Kidney (tissue), 14 donors: ENCODE results near the gene LGR5. TPM values are rescaled to one million over a fixed set of nuclear protein-coding genes. Genes with fewer than 3 reads are reported as not detected.

ENCODE experiments used
- DNase-seq, 5 donors: peaks; one replicate each; pipeline ENCODE4 v3.0.0-alpha.2; 2013 to 2020
- FAIRE-seq: peaks from 2 replicates; lab custom pipeline; 2012; peaks lifted over from hg19 to GRCh38; lab: Jason Lieb, UNC
- H3K27ac ChIP-seq, 2 donors: one replicate each; pipeline ENCODE4 v1.7.0; 2013; ENCODE audit warnings: low read depth in 2 of 2, low read length in 2 of 2, inconsistent platforms in 1 of 2
- H3K27me3 ChIP-seq: one replicate; pipeline ENCODE4 v1.7.1; 2013; ENCODE audit warnings: low read length, inconsistent platforms; ENCODE audit not compliant: control insufficient read depth, insufficient read depth
- H3K36me3 ChIP-seq, 3 donors: one replicate each; pipeline versions ENCODE4 v1.7.0 to v1.7.1; 2013; ENCODE audit warnings: low read length in 3 of 3, control low read depth in 1 of 3, inconsistent platforms in 1 of 3; ENCODE audit not compliant: insufficient read depth in 3 of 3, control insufficient read depth in 2 of 3
- H3K4me1 ChIP-seq, 3 donors: one replicate each; pipeline versions ENCODE4 v1.7.0 to v1.7.1; 2013; ENCODE audit warnings: low read length in 3 of 3, inconsistent platforms in 1 of 3, low read depth in 1 of 3; ENCODE audit not compliant: control insufficient read depth in 2 of 3, insufficient read depth in 2 of 3
- H3K4me3 ChIP-seq, 3 donors: one replicate each; pipeline versions ENCODE4 v1.7.0 to v1.8.1; 2013; ENCODE audit warnings: low read length in 3 of 3, control low read depth in 1 of 3, inconsistent platforms in 1 of 3
- H3K9ac ChIP-seq, 3 donors: one replicate each; pipeline versions ENCODE4 v1.7.0 to v1.7.1; 2013; ENCODE audit warnings: low read length in 3 of 3, control low read depth in 1 of 3, inconsistent platforms in 1 of 3
- H3K9me3 ChIP-seq, 3 donors: one replicate each; pipeline versions ENCODE4 v1.7.0 to v1.7.1; 2013; ENCODE audit warnings: low read length in 3 of 3, control low read depth in 1 of 3, inconsistent platforms in 1 of 3; ENCODE audit not compliant: control insufficient read depth in 2 of 3, insufficient read depth in 1 of 3
- intact Hi-C: fragments of 100-400 bp; cut with DNase I; formaldehyde crosslinking; loops from one replicate; pipeline ENCODE4 v1.11.1; 2022
- polyA plus RNA-seq: library from polyadenylated mRNA; stranded (reverse); fragments of 350-450 nt; fragmentation: Illumina TruSeq; extraction: RNeasy Lipid Tissue Mini Kit (QIAGEN cat#74804); gene quantifications from one replicate; pipeline ENCODE4 v1.2.3, GENCODE V29; 2014; ENCODE audit warnings: low read depth, low replicate concordance; ENCODE audit not compliant: insufficient read depth
- total RNA-seq: library from RNA; stranded (reverse); fragmentation: NEBNext Ultra II Directional; extraction: Animal tissue kit (Norgen Biotek cat#: 25700); gene quantifications from one replicate; pipeline ENCODE4 v1.2.1, GENCODE V29; 2021
- TF ChIP-seq, protein P1 (sequence below): IDR thresholded peaks from 3 replicates; pipeline ENCODE4 v1.5.1; 2012; ENCODE audit warnings: mild to moderate bottlenecking, moderate library complexity, borderline replicate concordance; ENCODE audit not compliant: insufficient read depth; ENCODE audit errors: extremely low read depth
- donor health status: control.
- donor health status: control.
- donor health status: control.
- donor health status: control.
- donor health status: control.
- donor health status: DM: yes; HTN: yes; CAD: no.
- donor health status: Normal renal cell carcinoma (clear cell type).

The LGR5 gene
- total and polyA plus RNA-seq, 2 donors from 2014 or later = 0.19 TPM; not detected in 1

DNA sequence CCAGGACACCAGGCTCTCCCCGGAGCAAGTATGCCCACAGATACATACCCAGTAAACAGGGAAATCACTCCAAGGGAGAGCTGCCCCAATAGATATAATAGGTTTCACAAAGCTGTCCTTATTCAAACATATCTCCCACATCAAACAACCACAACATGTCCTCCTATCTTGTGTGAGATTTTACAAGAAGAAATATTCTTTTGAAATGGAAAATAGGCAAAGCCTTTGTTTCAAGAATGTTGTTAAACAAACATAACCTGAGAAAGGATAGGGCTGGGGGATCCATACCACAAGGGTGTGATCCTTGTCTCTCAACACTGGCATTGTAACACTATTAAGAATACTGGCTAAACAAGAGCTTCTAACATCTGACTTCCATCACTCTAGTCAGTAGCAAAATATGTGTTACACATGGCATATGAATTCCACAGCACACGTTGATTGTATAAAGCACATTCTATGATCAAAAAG is 32.9 kb downstream of the LGR5 start:
- intact Hi-C loops = no loop called here
- DNase-seq (no peak), FAIRE-seq (no peak)
- Histone ChIP-seq H3K4me3 (no peak overlapping the region), H3K36me3 (no peaks in the 10 kb centered on the region), H3K27me3 (no peaks in the 10 kb centered on the region), H3K27ac (no peak overlapping the region), H3K9me3 (no peaks in the 10 kb centered on the region), H3K4me1 (no peaks in the 10 kb centered on the region), H3K9ac (no peak overlapping the region)
- TF ChIP-seq, protein P1, sequence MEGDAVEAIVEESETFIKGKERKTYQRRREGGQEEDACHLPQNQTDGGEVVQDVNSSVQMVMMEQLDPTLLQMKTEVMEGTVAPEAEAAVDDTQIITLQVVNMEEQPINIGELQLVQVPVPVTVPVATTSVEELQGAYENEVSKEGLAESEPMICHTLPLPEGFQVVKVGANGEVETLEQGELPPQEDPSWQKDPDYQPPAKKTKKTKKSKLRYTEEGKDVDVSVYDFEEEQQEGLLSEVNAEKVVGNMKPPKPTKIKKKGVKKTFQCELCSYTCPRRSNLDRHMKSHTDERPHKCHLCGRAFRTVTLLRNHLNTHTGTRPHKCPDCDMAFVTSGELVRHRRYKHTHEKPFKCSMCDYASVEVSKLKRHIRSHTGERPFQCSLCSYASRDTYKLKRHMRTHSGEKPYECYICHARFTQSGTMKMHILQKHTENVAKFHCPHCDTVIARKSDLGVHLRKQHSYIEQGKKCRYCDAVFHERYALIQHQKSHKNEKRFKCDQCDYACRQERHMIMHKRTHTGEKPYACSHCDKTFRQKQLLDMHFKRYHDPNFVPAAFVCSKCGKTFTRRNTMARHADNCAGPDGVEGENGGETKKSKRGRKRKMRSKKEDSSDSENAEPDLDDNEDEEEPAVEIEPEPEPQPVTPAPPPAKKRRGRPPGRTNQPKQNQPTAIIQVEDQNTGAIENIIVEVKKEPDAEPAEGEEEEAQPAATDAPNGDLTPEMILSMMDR = no peak

DNA sequence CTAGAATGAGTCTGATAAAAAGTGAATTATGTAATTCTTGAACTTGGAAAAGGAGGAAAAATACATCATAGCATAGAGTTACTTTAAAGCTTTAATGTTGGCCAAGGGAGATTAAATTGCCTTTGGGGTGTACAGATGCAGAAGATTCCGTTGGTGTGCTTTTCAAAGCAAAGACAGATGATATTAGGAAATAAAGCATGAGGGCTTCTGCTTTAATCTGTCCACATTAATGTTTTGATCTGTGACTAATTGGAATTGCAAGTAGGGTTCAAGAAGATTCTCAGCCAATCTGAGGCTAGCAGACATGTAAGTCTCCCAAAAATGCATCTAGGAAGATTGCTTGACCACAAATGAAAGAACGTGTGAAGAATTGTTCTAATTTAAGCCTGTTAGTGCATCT is 35.2 kb downstream of the LGR5 start:
- no peak for DNase-seq
- Histone ChIP-seq H3K27me3 (no peaks in the 10 kb centered on the region), H3K9me3 (no peaks in the 10 kb centered on the region), H3K4me1 (no peaks in the 10 kb centered on the region), H3K4me3 (no peak overlapping the region), H3K27ac (no peak overlapping the region), H3K9ac (no peak overlapping the region), H3K36me3 (no peaks in the 10 kb centered on the region)
- intact Hi-C loops = no loop called here
- TF ChIP-seq, protein P1 = no peak
- FAIRE-seq = no peak

DNA sequence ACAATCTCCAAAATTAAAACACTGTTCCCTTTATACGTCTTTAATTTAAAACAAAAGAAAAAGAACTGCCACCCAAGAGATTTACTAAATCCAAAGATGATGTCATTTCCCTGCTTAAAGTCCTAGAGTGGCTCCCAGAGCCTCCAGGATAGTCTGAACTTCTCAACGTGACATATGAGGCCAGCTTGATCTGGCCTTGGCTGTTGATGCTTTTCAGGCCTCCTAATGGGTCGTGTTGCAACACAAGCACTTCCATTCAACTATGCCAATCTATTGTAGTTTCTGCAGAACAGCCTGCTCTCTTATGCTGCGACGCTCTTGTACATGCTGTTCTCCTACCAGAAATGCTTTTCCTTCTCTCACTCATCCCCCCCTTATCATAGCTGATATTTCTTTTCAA is 35.7 kb downstream of the LGR5 start:
- no peak overlapping the region for H3K4me3 ChIP-seq
- FAIRE-seq (no peak), DNase-seq (no peak)
- H3K36me3 ChIP-seq = no peaks in the 10 kb centered on the region
- TF ChIP-seq, protein P1 = no peak
- H3K9me3 ChIP-seq = no peaks in the 10 kb centered on the region
- no peak overlapping the region for H3K9ac ChIP-seq
- no peak overlapping the region for H3K27ac ChIP-seq
- intact Hi-C loops = no loop called here
- no peaks in the 10 kb centered on the region for H3K4me1 ChIP-seq
- no peaks in the 10 kb centered on the region for H3K27me3 ChIP-seq

DNA sequence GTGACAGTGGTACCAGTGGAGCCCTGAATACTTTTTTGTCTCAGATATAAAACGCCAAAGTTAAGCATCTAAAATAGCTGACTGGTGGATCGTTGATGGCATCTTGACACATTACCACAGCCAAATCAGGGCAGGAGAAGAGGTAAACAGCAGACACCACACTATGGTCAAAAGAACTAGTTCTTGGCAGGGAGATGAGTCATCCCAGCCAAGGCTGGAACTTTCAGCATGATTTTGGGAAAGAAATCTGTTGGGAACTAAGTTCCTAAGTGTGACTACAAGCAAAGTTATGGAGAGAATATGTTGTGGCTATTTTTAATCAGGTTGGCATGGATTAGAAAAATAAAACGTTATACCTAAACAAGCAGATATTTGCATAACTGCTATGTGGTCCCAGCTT is 36.9 kb downstream of the LGR5 start:
- Histone ChIP-seq H3K36me3 (no peaks in the 10 kb centered on the region), H3K9me3 (no peaks in the 10 kb centered on the region), H3K9ac (no peak overlapping the region), H3K4me1 (no peaks in the 10 kb centered on the region), H3K27ac (no peak overlapping the region), H3K4me3 (no peak overlapping the region), H3K27me3 (no peaks in the 10 kb centered on the region)
- intact Hi-C loops = no loop called here
- no peak for FAIRE-seq
- TF ChIP-seq, protein P1 = no peak
- no peak for DNase-seq
